ENCODE results near the gene UBAP2.
A peak's percentile ranks its signal among the peaks of the same experiment; 100 is the strongest.

Gene UBAP2

DNA sequence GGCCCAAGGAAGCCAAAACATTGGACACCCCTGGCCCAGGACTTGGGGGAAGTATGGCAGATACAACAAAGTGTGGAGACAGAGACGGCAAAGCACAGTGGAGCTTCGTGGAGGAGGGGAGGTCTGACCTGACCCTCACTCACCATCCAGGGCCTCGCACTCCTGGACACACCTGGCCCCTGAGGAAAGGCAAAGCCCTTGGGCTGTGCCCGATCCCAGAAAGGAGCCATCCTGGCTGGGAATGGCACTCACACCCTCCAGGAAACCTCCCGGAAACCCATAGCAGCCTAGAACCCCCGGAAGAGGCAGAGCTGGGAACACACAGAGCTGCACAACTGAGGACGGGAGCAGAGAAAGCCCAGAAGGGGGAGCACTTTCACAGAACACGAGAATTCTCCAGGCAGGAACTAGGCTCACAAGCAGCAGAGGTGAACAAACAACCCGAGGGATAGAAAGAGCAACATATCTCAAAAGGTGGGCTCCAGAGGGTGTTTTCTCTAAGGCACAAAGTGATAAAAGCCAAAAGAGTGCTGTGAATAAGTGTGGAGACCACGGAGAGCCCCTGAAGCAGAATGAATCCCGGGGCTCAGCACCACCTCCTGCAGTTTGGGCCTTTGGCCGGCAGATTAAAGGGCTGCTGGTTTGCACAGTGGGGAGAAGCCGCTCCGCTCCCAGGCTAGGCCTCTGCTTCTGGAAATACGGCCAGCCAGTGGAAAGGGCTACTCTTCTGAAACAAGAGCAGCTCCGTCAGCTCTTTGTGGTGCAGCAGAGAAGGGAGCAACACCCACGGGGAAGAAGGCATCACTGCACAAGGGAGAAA lies 123.5 kb downstream of the UBAP2 start:
- DNase-seq (ENCODE audit: low read depth in 3 of 3, low spot score in 1 of 3): no peak

DNA sequence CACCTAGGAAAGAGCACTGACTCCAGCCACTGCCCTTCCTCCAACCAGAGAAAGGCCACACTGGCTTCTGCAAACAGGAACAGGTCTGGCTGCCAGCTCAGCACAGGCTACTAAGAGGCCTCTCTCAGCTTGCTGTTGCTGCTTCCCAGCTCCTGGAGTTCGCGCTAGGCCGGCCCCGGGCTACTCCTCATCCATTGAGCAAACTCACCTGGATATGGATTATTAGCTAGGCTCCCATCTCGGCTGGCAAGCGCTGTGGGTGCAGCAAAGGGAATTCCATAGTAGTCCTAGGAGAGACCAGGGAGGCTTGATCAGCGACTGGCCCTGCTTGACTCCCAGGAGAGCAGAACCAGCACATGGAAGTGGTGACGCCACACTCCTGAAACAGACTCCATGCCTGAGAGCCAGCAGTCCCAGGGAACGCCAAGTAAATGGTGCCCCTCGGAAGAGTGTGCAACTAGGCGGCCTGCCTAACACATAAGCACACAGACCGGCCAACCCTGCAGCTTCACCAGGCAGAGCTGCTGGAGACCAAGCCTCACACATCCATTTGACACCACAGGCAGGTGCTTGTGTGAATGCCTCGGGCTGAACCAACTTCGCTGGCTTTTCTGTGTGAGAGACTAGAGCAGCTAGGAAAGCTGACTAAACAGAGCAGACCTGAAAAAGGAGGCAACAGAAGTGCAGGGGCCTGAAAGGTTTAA lies 124.5 kb downstream of the UBAP2 start:
- no peak for DNase-seq (ENCODE audit: low read depth in 3 of 3, low spot score in 1 of 3)

DNA sequence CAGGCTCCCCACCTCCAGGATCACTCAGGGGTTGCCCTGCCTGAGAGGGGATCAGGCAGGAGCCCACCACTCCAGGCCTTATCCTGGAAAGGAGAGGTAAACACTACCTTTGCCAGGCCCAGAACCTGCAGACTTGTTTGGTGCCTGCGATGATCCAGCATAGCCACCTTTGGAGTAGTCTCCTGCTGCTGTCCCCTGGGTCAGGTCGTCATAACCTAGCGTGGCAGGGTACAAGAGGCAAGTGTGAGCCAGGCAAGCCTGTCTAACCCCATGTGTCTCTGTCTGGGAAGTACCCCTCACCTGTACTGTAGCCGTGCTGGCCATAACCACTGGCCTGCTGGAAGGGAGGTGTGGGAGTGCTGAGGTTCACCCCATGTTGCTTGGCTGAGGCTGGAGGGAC lies 125.6 kb downstream of the UBAP2 start:
- DNase-seq (ENCODE audit: low read depth in 3 of 3, low spot score in 1 of 3): no peak

DNA sequence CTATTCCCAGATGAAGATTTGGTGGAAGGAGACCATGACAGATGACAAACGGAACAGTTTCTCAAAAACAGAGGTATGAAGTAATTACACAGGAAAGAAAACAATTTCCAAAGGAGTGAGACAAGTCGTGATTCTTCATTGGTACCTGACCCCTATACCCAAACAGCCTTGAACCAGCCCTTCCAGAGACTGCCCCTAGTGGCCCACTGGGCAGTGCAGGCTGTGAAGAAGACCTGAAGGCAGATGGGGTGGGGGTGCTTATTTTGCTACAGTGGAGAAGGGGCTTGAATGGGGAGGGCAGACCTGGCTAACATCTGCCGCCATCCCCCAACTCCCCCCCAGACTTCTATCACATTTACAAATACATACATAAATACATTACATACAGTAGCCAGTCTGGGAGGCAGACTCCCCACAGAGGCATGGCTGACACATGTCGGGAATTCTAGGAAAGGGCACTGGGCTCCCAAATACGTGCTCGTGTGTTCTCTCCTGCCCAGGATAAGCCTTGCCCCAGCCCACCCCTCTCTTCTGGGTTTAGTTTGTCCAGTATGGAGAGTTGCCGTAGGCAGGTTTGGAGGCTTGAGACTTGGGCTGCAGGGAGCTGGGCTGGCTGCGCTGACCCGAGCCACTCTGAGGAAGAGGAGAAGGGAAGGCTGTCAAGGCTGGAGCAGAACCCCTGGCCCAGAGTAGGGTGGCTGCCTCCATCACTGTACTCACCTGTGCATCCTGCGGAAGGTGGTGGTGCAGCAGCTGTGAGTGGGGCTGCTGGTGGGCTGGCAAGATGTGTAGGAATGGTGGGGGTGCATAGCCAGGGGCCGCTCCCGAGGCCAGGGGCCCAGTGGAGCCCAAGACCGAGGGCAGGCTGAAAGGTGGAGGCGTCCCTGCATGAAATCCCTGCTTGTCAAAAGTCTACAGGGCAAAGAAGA lies 126.5 kb downstream of the UBAP2 start:
- DNase-seq (ENCODE audit: low read depth in 3 of 3, low spot score in 1 of 3): peak in 1 of 3 donors; percentile 11

DNA sequence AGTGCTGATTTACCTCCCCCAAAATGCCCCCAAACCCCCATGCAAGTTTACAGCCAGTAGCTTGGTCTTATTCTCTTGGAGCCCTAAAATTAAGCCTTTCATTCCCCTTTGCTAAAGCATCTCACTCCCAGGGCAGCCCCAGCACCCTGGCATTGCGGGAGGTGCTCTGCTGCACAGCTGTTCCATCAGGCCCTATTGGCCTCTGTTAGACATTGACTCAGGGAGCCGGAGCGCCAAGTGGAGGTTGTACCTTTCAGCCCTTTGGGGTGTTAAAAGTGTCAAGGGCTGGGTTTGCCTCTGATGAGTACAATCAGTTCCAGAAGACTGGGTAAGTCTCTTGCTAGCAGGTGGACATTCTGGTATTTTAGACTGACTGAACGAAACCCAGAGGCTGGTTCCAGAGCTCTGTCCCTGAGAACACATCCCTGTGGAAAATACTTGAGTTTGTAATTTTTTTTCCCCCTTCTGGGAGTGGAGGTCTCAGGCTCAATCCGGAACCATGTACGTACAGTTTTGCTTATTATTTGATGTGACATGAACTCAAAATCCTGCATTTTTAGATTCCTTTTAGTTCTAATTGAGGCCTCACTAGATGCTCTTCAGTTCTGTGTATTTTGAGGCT lies 129.3 kb downstream of the UBAP2 start:
- DNase-seq (ENCODE audit: low read depth in 3 of 3, low spot score in 1 of 3): no peak

DNA sequence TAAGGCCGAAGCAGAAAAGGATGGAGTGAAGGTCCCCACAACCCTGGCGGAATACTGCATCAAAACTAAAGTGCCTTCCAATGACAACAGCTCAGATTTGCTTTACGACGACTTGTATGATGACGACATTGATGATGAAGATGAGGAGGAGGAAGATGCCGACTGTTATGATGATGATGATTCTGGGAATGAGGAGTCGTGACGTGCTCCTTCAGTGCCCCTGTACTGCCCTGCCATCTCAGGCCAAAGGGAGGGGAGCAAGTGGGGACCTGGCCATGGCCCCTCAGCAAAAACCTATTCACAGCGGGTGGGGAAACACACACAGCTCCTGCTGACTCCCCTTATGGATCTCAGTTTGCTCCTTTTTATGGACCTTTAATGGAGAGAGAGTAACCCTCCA lies 131.7 kb downstream of the UBAP2 start:
- no peak for DNase-seq (ENCODE audit: low read depth in 3 of 3, low spot score in 1 of 3)

DNA sequence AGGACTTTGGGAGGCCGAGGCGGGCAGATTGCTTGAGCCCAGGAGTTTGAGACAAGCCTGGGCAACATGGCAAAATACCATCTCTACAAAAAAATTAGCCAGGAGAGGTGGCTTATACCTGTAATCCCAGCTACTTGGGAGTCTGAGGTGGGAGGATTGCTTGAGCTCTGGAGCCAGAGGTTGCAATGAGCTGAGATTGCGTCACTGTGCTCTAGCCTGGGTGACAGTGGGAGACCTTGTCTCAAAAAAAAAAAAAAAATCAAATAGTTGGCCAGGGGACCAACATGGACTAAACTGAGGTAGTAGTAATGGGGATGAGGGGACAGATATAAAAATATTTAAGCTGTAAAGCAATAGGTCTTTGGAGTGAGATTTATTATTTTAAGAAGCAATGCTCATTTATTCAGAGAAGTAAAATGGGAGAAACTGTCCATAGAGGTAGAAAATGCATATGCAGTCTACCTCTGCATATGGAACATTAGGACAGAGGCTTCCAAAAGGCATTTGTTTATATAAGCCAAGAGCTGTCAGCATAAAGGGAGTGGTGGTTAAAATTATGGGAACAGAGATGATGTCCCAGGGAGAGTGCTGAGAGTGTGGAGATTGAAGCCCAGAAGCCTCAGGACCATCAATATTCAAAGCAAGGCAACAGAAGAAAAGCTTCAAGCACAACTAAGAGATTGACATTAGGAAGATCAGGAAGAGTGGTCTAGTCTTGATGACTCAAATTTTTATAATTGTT lies 133.6 kb downstream of the UBAP2 start:
- no peak for DNase-seq (ENCODE audit: low read depth in 3 of 3, low spot score in 1 of 3)

DNA sequence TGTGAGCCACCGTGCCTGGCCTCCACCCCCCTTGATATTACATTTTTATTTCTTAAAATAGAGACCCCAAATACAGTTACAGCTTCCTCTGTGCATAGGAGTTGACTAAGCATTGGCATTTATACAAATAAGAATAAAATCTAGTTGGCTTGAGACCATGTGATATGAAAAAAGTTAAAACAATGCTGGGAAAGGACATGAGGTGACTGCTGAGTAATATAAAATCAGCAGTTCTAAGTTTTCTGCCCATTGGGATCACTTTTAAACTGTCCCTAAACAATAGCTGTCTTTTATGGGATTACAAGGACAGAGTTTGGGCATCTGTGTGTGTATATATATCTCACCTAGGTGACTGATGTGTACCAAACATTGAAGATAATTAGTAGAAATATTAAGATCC lies 135.1 kb downstream of the UBAP2 start:
- no peak for DNase-seq (ENCODE audit: low read depth in 3 of 3, low spot score in 1 of 3)

DNA sequence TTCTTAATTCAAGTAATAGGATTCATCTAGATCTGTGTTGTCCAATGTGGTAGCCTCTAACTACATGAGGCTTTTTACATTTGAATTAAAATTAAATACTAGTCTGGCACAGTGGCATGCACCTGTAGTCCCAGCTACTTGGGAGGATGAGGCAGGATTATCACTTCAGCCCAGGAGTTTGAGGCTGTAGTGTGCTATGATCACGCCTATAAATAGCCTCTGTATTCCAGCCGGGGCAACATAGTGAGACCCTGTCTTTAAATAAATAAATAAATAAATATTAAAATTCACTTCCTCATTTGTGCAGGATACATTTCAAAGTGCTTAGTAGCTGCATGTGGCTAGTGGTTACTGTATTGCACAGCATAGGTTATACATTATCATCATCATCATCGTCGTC lies 139.9 kb downstream of the UBAP2 start:
- no peak for DNase-seq (ENCODE audit: low read depth in 3 of 3, low spot score in 1 of 3)

DNA sequence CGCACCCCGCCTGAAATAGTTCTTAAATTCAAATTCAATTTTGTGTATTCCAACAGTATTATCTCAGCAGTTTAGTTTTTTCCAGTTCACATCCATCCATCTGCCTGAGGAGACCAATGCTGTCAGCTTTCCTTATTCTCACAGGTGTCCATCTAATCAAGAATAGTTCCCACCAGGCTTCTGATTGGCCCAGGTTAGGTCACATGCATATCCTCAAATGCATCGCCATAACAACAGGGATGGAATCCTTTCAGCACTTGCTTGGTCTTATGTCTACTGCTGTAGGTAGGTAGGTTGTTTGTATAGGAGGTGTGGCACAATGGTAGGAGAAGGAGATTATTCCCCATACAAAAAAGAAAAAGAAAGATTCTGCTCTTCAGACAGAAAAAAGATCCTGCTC lies 140.6 kb downstream of the UBAP2 start:
- no peak for DNase-seq (ENCODE audit: low read depth in 3 of 3, low spot score in 1 of 3)

DNA sequence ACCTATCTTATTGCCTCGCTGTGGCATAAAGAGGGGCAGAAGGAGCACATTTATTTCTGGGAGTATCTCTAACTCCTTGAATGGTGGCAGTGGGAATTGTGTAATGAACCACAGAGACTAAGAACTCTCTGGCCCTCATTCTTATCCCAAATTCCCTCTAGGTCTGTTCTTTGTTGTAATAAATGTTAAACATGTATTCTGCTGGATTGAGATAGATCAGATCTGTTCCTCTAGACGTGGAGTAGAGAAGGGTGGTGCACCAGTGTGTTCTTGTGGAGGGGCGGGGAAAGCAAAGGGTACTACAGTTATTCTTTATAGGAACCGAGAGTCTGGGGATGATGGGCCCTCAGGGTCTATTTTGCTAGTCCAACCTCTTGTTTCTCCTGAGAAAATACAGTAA lies 141.3 kb downstream of the UBAP2 start:
- no peak for DNase-seq (ENCODE audit: low read depth in 3 of 3, low spot score in 1 of 3)

DNA sequence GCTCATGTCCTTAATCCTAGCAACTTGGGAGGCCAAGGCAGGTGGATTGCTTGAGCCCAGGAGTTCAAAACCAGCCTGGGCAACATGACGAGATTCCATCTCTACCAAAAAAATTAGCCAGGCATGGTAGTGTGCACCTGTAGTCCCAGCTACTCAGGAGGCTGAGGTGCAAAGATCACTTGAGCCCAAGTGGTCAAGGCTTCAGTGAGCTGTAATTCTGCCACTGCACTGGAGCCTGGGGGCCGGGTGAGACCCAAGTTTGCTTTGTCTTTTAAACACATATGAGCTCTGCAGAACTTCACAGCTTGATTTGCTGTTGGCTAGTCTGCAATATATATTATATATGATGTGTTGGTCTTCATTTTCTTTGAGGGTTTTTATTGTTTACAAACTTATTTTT lies 141.9 kb downstream of the UBAP2 start:
- no peak for DNase-seq (ENCODE audit: low read depth in 3 of 3, low spot score in 1 of 3)

DNA sequence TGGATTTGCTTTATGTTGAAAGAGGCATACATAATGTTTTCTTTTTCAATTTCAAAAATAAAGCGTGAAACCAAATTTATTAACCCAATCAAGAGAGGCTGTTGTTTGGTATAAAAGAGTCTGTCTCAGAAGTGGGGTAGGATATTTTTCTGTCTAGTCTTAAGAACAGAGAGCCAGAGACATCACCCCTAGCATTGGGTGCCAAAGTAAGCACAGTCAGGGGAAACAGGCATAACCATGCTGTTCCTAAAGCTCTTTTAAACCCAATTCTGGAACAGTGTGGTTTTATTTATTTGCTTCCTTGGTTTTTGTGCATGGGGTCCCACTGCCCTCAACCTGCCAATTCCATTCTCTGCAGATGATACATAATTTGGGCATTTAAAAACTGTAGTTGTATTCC lies 143.6 kb downstream of the UBAP2 start:
- DNase-seq (ENCODE audit: low read depth in 3 of 3, low spot score in 1 of 3): no peak

DNA sequence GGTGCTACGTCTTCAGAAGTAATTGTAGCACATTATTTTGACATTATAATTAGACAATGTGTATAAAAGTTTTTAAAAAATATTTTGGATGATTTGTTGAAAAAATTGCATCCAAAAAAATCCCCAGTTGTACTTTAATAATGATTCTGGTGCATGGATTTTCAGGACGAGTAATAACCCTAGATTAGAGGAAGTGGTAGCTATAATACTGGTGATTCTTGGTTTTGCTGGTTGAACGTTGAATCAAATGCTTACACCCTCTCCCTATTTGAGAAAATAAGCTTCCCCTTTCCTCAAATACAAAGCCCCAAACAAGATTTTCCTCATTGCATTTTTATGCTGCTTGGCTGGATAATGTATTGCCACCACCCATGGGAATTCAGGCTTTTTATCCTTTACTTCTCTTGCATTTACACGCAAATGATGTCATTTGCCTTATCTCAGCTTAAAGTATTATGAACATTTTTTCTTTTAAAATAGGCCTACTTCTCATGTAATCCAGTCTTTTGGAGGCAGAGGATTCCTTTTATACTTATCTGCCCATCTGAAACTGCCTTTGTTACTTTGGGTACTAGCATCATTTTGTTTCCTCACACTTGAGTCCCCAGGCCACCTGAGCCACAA lies 145.4 kb downstream of the UBAP2 start:
- DNase-seq (ENCODE audit: low read depth in 3 of 3, low spot score in 1 of 3): no peak

DNA sequence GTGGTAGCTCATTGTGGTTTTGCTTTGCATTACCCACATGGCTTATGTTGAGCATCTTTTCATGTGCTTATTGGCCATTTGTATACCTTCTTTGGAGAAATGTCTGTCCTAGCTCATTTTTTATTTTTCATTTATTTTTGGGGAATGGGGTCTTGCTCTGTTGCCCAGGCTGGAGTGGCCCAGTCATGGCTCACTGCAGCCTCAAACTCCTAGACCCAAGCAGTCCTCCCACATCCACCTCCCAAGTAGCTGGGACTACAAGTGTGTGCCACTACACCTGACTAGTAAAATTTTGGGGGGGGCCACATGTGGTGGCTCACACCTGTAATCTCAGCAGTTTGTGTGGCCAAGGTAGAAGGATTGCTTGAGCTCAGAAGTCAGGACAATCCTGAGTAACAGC lies 154.4 kb downstream of the UBAP2 start:
- DNase-seq (ENCODE audit: low read depth in 3 of 3, low spot score in 1 of 3): no peak

DNA sequence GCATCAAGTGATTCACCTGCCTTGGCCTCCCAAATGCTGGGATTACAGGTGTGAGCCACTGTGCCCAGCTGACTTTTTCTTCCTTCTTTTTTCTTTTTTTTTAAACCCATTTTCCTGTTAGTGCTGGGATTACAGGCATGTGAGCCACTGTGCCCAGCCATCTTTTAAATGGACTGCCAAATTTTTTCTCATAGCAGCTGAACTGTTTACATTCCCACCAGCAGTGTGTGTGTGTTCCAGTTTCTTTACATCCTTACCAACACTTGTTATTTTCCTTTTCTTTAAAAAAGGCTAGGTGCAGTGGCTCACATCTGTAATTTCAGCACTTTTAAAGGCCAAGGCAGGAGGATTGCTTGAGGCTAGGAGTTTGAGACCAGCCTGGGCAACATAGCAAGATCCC lies 154.8 kb downstream of the UBAP2 start:
- no peak for DNase-seq (ENCODE audit: low read depth in 3 of 3, low spot score in 1 of 3)

DNA sequence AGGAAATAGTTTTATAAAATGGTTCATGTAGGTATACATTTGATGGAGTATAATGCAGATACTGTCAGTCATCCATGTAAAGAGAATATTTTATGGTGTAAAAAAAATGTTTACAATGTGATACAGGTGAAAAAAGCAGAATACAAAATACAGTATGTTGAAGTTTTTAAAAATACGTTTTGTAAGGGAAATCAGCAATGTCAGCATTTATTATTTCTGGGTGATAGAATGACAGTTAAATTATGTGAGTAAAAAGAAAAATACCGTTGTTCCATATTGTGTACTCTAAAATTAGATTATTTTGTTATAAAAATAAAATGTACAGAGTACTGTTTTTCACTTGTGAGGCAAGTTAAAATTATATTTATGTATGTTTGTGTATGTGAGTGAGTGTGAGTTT lies 162.7 kb downstream of the UBAP2 start:
- DNase-seq (ENCODE audit: low read depth in 3 of 3, low spot score in 1 of 3): no peak

DNA sequence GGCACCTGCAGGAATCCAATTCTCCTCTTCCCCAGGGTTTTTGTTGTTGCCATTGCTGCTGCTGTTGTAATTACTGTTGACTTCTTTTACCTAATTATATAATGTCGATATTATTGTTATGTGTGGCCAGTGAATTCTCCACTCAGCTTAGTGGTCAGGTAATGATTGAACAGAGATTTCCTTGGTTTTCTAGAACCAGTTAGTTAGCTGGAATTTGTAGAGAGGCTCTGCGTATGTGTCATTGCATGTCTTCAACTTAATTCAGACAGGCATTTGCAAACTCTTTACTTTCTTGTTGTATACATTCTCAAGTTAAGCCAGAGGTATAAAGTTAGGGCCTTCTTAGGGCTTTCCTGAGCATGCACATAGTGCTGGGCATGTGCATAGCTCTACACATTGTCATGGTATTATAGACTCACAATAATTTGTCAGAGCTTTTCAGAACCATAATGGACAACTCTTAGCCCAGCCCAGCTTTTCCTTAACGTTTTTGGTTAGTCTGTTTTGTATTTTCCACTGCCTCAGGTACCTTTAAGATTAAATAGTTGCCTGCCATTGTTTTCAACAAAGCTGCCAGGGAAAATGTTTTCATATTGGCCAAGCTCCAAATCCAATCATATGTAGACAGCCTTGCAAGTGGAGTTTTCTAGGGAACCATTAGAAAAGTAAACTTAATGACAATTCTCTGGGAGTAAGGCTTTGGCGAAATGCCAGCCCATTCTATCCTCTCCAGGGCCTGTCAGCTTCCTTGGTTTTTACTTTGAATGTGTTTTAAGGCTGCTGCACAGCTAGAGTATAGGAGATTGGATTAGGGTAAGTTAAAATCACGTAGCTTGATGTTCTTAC lies 163.6 kb downstream of the UBAP2 start:
- no peak for DNase-seq (ENCODE audit: low read depth in 3 of 3, low spot score in 1 of 3)

DNA sequence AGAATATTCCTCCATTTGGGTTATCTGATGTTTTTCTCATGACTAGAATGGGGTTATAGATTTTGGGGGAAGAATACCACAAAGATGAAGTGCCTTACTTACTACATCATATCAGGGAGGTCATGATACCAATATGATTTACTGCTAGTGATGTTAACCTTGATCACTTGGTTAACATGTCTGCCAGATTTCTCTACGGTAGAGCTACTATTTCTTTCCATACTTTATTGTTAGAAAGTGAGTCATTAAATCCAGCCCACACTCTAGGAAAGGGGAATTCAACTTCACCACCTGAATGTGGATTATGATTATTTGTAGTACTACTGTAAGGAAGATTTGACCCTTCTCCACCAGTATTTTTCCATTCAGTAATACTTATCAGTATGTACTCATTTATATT lies 167.1 kb downstream of the UBAP2 start:
- DNase-seq (ENCODE audit: low read depth in 3 of 3, low spot score in 1 of 3): no peak

Data from stimulated activated CD4-positive, alpha-beta T cell treated with anti-CD3 and anti-CD28 coated beads, TNF-alpha, amount 100 ng/mL, for 1 hour (primary cell).